Activated gamma-delta T cell treated with anti-CD3 and anti-CD28 coated beads, Interleukin-2, amount 50 U/mL, for 16 hours (primary cell): ENCODE measurements around the gene ROBO1.

Source experiments
- DNase-seq: peaks from one replicate; pipeline ENCODE4 v3.0.0-alpha.2; 2020; ENCODE audit warnings: low read depth

The ROBO1 gene

GRCh38 chr3:79057756-79058155 lies 710.0 kb downstream of the ROBO1 start:
- DNase-seq, result no peak

- no peak for DNase-seq
Measured at GRCh38 chr3:79056498-79056897, 711.3 kb downstream of the ROBO1 start.

DNA sequence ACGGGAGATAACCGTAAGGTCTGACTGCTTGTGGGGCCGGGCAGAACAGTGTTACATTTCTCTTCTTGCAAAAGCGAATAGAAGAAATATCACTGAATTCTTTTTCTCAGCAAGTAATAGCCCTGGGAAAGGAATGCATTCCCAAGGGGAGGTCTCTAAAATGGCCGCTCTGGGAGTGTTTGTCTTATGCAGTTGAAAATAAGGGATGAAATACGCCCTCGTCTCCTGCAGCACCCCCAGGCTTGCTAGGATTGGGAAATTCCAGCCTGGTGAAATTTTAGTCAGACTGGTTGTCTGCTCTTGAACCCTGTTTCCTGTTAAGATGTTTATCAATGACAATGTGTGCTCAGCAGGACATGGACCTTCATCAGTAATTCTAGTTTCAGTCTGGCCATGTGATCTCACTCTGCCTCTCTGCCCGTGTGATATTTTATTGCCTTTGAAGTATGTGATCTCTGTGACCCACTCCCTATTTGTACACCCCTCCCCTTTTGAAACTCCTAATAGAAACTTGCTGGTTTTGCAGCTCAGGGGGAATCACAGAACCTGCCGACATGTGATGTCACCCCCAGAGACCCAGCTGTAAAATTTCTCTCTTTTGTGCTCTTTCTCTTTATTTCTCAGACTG lies 715.6 kb downstream of the ROBO1 start:
- DNase-seq, result no peak

- no peak for DNase-seq
Measured at GRCh38 chr3:79047581-79047980, 720.2 kb downstream of the ROBO1 start.

GRCh38 chr3:79041621-79042020 lies 726.2 kb downstream of the ROBO1 start:
- DNase-seq, result no peak

DNA sequence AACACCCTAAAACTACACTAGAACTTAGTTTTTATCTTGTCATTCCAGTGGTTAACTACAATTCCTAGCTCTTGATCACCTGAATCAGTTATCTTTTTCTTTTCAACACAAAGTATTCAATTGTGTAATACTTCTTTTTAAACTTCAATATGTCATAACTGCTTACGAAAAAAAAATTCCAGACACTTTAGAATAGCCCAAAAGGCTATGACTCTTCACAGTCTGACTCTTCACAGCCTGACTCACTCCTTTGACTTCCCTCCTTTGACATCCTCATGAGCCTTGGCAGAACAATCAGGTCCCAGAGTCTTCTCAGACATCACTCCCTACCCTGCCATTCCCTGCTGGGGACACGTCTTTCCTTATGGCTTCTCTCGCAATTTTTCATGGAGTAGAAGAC lies 727.1 kb downstream of the ROBO1 start:
- no peak for DNase-seq

GRCh38 chr3:79040091-79040490 lies 727.7 kb downstream of the ROBO1 start:
- no peak for DNase-seq

- DNase-seq, result no peak
Measured at GRCh38 chr3:79039192-79039591, 728.6 kb downstream of the ROBO1 start.

DNA sequence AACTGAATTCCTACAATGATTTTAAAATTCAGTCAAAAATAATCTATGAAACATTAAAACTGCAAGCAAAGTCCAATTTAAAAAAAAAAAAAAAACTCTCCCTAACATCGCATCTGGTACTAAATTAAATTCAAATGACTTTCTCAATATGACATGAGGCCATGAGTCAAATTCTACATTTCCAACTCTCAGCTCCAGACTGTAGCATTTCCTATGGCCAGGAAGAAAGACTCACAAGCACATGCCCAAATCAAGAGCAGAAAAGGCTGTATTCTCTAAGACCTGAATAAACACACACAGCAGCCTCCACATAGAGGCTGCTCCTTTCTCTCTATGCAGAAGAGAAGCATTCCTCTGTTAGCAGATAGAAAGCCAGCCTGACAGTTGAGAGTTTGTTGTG lies 729.2 kb downstream of the ROBO1 start:
- DNase-seq, result no peak

- no peak for DNase-seq
Measured at GRCh38 chr3:79038057-79038456, 729.7 kb downstream of the ROBO1 start.

DNA sequence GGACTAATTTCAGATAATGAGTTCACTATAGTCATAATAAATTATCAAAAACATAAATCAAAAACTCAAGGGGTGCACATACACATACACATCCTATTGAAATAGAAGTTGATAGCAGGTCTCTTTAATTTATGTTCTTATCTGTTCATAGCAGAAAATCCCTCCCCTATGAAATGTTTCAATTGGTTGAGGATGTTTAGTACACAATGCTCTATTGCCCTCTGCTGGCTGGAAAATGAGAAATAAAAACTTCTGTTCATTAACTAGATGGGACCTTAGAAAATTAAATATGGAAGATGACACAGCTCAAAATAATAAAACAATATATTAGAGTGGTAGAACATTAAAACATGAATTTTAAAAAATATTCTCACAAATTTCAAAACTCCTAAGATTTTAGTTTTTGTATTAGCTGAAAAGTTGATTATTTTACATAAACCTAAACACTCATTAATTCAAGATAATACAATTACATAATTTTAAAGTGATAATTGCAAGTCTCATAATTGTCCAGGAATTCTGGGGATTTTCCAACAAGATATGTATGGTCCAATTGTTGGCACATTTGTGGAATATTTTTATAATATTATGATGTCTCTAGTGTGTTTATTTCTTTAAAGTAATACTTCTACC lies 735.0 kb downstream of the ROBO1 start:
- no peak for DNase-seq

GRCh38 chr3:79030157-79030556 lies 737.6 kb downstream of the ROBO1 start:
- no peak for DNase-seq

GRCh38 chr3:79028916-79029315 lies 738.9 kb downstream of the ROBO1 start:
- no peak for DNase-seq

- no peak for DNase-seq
Measured at GRCh38 chr3:79027593-79027992, 740.2 kb downstream of the ROBO1 start.

DNA sequence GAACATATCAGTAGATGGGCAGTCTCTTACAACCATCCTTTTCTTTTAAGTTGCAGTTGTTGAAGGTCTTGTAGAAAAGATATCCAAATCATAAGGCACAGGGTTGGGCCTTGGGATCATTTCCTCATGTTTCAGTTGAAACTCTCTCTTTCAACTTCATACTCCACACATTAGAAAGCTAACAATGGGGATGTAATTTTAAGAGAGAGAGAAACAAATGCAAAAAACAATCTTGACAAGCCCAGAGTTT lies 747.9 kb downstream of the ROBO1 start:
- no peak for DNase-seq

DNA sequence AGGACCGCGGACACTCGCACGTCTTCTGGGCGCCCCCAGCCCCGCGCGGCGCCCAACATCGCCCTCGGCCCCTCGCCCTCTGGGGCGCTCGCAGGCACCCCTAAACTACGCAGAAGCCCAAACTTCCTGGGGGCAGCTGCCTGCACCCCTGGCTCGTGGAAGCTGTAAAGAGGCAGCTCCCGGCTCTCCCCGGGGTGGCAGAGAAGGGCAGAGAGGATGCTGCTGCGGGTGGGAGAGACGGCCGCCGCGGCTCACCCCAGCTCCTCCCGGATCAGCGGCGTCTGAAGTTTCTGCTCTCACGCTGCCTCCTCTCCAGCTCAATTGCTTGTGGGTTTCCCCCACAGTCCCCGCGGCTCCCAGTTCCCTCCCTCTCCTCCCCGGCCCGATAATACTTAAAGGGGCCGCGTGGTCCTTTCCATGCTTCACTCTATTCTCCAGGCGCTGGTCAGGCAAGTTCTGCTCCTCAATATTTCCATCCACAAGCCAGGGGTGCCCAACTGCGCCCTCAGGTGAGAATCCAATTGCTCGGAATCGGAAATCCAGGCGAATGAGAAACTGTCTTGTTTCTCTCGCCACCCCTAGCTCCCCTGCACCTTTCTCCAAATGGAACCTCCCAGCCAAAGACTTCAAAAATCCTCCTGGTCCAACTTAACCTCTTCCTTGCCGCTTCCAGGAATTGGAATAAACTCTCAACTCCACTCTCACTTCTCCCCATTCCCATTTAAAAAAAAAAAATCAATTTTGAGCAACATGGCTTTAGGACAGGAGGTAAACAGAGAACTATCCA lies 748.5 kb downstream of the ROBO1 start:
- DNase-seq, result no peak

- no peak for DNase-seq
Measured at GRCh38 chr3:79018671-79019136, 749.1 kb downstream of the ROBO1 start.

- no peak for DNase-seq
Measured at GRCh38 chr3:79018265-79018664, 749.5 kb downstream of the ROBO1 start.

DNA sequence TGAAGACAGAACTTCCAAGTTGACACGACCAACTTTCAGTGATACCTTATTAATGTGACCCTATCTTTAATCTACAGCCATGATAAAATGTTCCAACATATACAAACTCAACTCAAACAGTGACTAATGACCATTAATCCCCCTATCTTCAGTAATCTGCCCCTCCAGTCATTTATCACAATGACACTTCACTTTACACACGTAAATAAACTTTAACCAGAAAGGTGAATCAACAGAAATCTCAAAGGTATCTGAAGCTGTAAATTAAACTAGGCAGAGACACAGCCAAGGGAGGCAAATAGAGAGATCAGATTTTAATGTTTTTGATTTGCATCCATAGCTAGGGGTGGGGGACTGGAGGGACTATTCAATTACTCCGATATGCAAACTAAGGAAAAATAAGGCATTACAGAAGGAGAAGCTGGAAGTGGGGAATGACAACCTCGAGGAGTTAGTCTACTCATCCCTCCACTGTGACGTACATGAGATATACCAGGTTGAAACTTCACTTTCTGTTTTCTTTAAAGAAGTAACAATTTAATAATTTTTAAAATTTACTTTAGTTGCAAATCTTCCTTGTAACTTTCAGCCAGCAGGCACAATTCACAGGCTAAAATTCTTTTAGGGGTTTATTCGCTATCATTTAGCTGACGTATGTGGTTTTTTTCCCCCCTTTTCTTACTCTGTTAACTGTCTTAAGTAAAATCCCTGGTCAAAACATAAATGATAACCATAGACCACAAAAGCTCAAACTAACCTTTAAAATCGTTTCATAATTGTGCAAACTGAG lies 751.0 kb downstream of the ROBO1 start:
- DNase-seq, result no peak

DNA sequence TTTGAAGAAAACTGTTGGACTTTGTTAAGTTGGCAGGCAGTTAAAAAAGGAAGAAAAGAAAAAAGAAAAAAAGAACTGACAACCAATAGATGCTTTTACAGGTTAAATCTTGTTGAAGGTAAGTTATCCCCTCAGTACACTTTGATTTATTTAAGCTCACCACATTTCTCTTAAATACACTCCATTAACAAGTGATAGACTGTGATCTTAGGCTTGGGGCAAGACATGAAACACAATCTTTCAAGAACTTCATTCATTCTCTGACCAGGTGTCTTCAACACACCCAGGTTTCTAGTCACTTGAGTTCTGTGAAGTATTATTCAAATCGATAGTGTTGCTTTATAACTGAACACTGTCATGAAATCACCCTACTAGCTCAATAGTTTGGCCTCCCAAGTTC lies 751.9 kb downstream of the ROBO1 start:
- DNase-seq, result no peak

DNA sequence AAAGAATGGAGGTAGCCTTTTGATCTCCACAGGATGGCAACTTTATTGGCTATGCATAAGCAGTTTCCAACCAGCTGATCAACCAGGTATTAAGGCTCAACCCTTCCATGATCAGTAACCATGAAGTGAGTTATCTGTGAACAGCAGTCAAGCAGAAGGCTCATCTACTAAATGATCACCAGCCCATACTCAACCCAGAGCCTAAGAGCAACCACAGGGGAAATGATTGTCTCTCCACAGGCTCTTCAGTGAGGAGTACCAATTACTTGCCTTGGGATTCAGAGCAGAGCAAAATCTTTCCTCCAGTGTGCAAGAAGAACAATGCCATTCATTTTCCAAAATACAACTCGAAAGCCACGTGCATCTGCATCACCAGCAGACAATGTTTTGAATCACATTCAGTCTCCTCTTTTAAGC lies 754.8 kb downstream of the ROBO1 start:
- no peak for DNase-seq

DNA sequence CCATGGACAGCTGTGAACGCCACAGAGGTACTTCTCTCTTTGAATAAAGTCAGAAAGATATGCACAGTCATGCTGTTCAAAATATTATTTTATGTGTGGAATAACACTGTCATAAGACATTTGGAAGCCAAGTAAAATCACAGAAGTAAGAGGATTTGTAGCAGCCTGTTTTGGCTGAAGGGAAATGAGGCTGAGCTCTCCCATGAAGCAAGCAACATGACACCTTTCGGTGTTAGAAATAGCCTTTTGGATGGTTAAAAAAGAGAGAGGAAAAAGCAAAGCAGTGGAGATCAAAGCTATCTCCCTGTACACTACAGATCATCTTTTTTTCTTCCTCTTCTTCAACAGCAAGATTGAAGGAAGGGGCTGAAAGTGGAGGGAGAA lies 755.3 kb downstream of the ROBO1 start:
- no peak for DNase-seq
